SK-N-MC (cell line): ENCODE measurements around the gene GRIPAP1.

Experiments
- DNase-seq: peaks from one replicate; pipeline ENCODE4 v3.0.0-alpha.2; 2011; ENCODE audit warnings: low read depth, low spot score
- H3K27ac ChIP-seq: fragments of 200-600 bp; sonication (generic); 2 replicates; pipeline ENCODE4 v1.5.1; 2016; ENCODE audit warnings: mixed run types
- H3K36me3 ChIP-seq: fragments of 200-600 bp; sonication (generic); 2 replicates; pipeline ENCODE4 v1.6.1; 2017; ENCODE audit warnings: antibody characterized with exemption, low read length, mixed read lengths; ENCODE audit not compliant: insufficient read depth
- H3K4me3 ChIP-seq: fragments of 200-600 bp; sonication (generic); 2 replicates; pipeline ENCODE4 v1.5.1; 2016
- H3K9ac ChIP-seq: fragments of 200-600 bp; sonication (generic); 2 replicates; pipeline ENCODE4 v1.8.0; 2017; ENCODE audit warnings: mixed run types, mixed read lengths; ENCODE audit not compliant: insufficient read length
- H3K9me3 ChIP-seq: fragments of 200-600 bp; sonication (generic); 2 replicates; pipeline ENCODE4 v1.6.1; 2017; ENCODE audit warnings: low read depth, mild to moderate bottlenecking, antibody characterized with exemption, low read length, moderate library complexity, mixed read lengths
- EZH2 ChIP-seq: fragments of 200-600 bp; sonication (generic); IDR thresholded peaks from one replicate; pipeline ENCODE4 v1.6.1; 2017; ENCODE audit warnings: antibody characterized with exemption
- FOXP2 ChIP-seq: optimal IDR thresholded peaks from 2 replicates; pipeline ENCODE3; 2011; ENCODE audit warnings: mild to moderate bottlenecking, moderate library complexity; ENCODE audit not compliant: insufficient read depth; ENCODE audit errors: extremely low read length, control extremely low read depth
- POLR2AphosphoS5 ChIP-seq: IDR thresholded peaks from 2 replicates; pipeline ENCODE4 v1.6.1; 2012; ENCODE audit warnings: mild to moderate bottlenecking, low read depth, low read length, borderline replicate concordance

GRIPAP1 gene, protein sequence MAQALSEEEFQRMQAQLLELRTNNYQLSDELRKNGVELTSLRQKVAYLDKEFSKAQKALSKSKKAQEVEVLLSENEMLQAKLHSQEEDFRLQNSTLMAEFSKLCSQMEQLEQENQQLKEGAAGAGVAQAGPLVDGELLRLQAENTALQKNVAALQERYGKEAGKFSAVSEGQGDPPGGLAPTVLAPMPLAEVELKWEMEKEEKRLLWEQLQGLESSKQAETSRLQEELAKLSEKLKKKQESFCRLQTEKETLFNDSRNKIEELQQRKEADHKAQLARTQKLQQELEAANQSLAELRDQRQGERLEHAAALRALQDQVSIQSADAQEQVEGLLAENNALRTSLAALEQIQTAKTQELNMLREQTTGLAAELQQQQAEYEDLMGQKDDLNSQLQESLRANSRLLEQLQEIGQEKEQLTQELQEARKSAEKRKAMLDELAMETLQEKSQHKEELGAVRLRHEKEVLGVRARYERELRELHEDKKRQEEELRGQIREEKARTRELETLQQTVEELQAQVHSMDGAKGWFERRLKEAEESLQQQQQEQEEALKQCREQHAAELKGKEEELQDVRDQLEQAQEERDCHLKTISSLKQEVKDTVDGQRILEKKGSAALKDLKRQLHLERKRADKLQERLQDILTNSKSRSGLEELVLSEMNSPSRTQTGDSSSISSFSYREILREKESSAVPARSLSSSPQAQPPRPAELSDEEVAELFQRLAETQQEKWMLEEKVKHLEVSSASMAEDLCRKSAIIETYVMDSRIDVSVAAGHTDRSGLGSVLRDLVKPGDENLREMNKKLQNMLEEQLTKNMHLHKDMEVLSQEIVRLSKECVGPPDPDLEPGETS

DNA sequence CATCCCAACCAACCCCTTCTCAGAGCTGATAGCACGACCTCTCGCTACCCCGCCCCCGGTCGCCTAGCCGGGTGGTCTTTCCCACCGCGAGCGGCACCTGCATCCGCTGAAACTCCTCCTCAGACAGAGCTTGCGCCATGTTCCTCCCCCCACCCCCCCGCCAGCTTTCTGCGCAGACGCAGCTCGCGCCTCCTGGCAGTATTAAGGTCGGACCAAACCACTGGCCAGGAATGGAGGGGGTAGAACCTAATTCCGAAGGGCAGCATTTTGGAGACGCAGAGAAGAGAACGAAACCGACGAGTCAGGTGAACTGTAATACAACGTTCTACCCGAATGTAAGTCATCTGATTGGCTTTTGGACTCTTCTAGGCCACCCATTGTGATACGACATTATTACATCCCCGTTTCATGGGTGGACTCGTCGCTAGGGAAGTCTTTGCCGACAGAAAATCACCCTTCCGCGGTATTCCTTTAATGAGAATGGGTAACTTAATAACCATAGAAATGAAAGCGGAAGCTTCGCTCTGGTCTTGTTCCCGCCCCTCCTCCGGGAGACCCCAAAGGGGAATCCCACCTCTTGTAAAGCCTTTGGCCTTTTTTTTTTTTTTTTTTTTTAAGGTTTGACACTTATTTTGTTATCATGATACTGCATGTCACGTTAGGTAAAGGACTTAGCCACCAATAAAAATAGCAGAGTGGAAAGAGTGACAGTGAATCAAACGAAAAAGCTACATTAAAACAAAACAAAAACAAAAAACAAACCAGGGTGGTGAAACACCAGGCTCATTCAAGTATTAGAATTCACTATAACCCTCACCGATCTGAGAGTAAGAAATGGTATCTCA is at the start of gene GRIPAP1:
Gene GRIPAP1 (minus strand): TSS at position 174 of the 845 bp plus-strand sequence. CDS start 35 bp downstream, at position 139.
- peak; percentile 19 for TF ChIP-seq FOXP2
- no peak for TF ChIP-seq EZH2
- peak; percentile 77; the same call in 1 of the 2 replicates for TF ChIP-seq POLR2AphosphoS5
- Histone ChIP-seq H3K36me3 (no peaks in the 10 kb centered on the region; the same call in 1 of the 2 replicates), H3K27ac (peak within 1 kb of the TSS; percentile 96), H3K9me3 (no peaks in the 10 kb centered on the region), H3K9ac (peak within 1 kb of the TSS; percentile 90), H3K4me3 (peak within 1 kb of the TSS; percentile 89)
- DNase-seq: peak; percentile 76

DNA sequence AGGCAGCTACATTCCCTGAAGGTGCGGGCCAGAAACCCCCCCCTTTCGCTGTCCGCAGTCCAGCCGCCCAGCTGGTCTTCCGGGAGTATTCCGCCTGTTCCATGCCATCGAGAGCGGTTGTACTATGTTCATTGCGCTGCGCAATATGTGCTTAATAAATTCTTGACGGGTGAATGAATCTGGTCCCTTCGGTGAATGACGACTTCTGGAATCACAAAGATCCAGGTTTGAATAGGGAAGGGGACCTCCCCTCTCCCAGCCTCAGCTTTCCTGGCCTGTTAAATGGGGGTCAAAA is 41.9 kb upstream of the GRIPAP1 start:
- H3K9ac ChIP-seq: peak overlapping the region; percentile 77
- H3K4me3 ChIP-seq: peak overlapping the region; percentile 76
- H3K36me3 ChIP-seq: peaks cover 6% of the 10 kb centered on the region
- DNase-seq: no peak
- peak overlapping the region; percentile 66; the same call in 1 of the 2 replicates for H3K27ac ChIP-seq
- H3K9me3 ChIP-seq: no peaks in the 10 kb centered on the region
- TF ChIP-seq FOXP2: no peak
- no peak for TF ChIP-seq POLR2AphosphoS5
- no peak for TF ChIP-seq EZH2

DNA sequence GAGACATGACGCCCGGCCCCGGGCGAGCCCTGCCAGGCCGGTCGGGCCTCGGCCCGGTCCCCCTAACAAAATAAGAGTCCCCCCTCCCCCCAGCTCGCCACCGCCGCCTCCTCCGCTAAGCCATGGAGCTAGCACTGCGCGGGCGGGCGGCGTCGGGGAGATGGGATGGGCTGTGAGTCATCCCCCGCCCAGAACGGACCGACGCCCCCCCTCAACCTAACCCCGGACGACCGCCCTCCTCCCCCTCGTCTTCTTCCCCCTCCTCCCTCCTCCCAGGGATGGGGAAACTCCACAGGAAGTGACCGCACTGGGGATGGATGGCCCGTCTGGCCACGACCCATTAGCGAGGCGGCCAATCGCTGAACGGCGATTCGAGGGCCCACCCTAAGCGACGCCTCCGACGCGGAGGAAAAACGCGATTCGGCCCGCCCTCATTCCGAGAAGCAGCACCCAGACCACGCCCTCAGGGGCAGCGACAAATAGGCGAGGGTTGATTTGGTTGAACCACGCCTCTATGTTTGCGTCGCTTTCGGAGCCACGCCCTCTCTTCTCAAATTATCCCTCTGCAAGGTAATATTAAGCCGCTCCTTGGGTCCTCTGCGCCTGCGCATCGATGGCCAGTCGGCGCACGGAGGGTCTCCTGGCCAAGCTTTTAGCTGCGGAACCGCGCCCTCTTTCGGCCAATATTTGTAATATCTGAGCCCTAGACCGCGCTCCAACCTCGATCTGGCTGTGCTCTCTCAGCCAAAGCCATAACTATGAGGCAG is 41.3 kb upstream of the GRIPAP1 start, which contains the start of gene TFE3:
Gene TFE3 (minus strand): TSS at position 138 of the 767 bp plus-strand sequence. CDS start 131 bp downstream, at position 7.
- peak within 1 kb of the TSS; percentile 86 for H3K9ac ChIP-seq
- peak; percentile 95 for DNase-seq
- H3K27ac ChIP-seq: peak within 1 kb of the TSS; percentile 74
- TF ChIP-seq EZH2 (no peak), POLR2AphosphoS5 (no peak), FOXP2 (no peak)
- no peaks in the 10 kb centered on the region for H3K9me3 ChIP-seq
- H3K4me3 ChIP-seq: peak within 1 kb of the TSS; percentile 81
- H3K36me3 ChIP-seq: peaks cover 11% of the 10 kb centered on the region

DNA sequence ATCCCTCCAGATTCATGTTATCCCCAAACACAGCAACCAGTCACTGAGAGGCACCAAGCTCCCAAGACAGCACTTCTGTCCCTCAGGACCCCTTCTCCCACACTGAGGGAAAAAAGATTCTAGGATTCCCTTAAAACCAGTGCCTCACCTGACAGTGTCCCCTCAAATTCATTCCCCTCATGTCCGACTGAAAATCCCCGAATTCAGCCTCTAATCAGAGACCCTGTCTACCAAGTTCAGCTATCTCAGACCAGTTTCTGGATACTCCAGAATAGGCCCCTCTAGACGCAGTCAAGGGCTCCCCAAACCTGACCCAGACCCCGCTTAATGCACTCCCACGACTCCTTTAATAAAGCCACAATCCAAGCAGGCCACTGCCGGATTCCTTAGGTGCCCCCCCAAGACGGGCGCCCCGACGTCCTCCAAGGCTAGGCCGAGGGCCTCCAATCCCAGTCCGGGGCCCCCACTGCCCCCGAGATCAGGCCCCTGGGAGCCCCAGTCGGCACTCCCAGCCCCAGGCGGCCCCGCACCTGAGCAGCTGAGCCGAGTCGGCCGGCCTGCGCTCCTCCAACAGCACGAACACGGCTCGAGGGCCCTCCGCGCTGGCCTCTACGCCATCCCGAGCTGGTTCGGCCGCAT is 40.6 kb upstream of the GRIPAP1 start:
- Histone ChIP-seq H3K9me3 (no peaks in the 10 kb centered on the region), H3K27ac (peak overlapping the region; percentile 74), H3K4me3 (peak overlapping the region; percentile 81), H3K9ac (peak overlapping the region; percentile 86), H3K36me3 (peaks cover 18% of the 10 kb centered on the region)
- no peak for DNase-seq
- no peak for TF ChIP-seq FOXP2
- TF ChIP-seq POLR2AphosphoS5: no peak
- no peak for TF ChIP-seq EZH2

DNA sequence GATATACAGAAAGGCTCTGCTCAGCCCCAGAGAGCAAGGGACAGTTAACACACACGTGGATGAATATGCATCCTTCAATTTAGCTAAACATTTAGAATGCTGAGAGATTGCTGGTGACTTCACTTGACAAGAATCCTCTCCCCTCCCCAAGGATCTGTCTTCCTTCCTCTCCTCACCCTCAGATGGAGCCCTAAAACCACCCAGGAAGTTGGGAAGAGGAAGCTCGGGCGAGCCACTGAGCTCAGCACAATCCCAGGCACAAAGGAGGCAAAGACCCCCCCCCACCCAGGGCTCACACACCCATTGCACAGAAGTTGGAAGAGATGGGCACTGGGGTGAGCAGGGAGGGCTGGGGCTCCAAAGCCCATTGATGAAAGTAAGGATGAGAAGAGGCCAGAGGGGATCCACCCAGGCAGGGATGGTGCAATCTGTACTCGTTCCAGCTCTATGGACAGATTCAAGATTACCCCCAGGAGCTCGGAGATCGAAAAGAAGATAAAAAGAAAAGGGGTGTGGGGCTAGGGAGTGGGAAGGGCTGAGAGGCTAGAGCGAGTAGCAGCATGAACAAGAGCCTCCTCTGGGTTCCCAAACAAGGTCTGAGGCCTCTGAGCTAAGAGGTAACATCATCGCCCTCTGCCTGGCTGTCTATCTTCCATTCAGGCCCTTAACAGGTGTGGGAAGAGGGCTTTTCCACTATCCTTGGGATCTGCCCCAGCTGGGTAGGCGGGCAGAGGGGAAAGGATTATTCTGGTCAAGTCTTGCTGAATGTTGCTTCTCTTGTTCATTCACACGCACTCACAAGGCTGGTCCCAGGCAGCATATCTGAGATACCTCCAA is 39.9 kb upstream of the GRIPAP1 start:
- TF ChIP-seq FOXP2 (no peak), POLR2AphosphoS5 (no peak), EZH2 (no peak)
- Histone ChIP-seq H3K36me3 (peaks cover 26% of the 10 kb centered on the region), H3K4me3 (peak overlapping the region; percentile 81), H3K27ac (peak overlapping the region; percentile 74), H3K9me3 (no peaks in the 10 kb centered on the region), H3K9ac (peak overlapping the region; percentile 86)
- DNase-seq: no peak

DNA sequence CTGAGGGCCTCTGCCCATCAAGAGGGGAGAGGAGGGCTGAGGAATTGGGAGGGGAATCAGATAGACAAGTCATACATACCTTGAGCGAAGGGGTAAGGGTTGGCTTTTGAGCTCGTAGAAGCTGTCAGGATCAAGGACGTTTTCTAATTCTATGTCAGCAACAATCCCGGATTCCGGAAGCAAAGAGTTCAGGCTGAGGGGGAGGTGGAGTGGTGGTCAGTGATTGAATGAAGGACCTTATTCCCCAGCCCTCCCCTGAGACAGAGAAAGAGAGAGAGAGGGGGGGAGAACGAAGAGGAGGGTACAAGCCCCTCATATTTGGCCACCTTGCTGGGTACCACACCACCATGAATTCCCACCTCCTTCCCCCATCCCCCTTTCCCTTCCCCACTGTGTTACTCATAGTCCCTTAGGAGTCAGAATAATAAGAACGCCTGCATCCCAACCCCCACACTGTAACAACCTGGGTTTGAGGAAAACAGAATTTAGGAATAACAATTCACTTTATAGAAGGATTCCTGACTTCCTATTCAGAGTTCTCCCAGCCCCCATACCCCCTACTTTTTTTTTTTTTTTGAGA is 38.4 kb upstream of the GRIPAP1 start:
- Histone ChIP-seq H3K4me3 (peak overlapping the region; percentile 81), H3K27ac (peak overlapping the region; percentile 79), H3K9me3 (no peaks in the 10 kb centered on the region), H3K9ac (peak overlapping the region; percentile 43), H3K36me3 (peaks cover 28% of the 10 kb centered on the region)
- TF ChIP-seq EZH2: no peak
- TF ChIP-seq FOXP2: no peak
- no peak for TF ChIP-seq POLR2AphosphoS5
- no peak for DNase-seq
